AG09309 (cell line): ENCODE measurements around the gene SH3GL2.

Experiments
- DNase-seq: peaks from one replicate; pipeline ENCODE4 v3.0.0-alpha.2; 2010; ENCODE audit warnings: low read depth
- H3K4me3 ChIP-seq: 2 replicates; pipeline ENCODE4 v1.5.1; 2011; ENCODE audit warnings: mild to moderate bottlenecking, low read depth, low read length, moderate library complexity; ENCODE audit not compliant: control insufficient read depth
- CTCF ChIP-seq: IDR thresholded peaks from 2 replicates; pipeline ENCODE4 v1.5.1; 2011; ENCODE audit warnings: mild to moderate bottlenecking, low read depth, low read length, inconsistent platforms; ENCODE audit not compliant: insufficient read depth, control insufficient read depth; ENCODE audit errors: missing control alignments

SH3GL2 gene

GRCh38 chr9:17580119-17580518 lies 1.3 kb downstream of the SH3GL2 start:
- TF ChIP-seq CTCF = no peak
- DNase-seq = no peak
- H3K4me3 ChIP-seq = no peak overlapping the region

DNA sequence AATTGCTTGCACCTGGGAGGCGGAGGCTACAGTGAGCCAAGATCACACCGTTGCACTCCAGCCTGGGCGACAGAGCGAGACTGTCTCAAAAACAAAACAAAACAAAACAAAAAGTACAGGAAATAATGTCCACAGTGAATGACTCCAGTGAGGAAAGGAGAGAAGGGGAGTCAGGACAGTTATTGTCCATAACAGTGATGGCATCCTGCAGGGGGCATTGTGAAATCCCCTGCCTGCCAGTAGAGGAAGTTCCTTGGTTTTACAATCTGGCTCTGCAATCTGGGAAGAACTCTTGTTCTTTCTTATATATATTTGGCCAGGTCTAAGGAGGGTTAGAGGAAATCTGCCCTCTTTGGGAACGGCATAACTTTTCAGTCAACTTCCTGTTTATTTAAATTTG lies 8.2 kb downstream of the SH3GL2 start:
- no peak for TF ChIP-seq CTCF
- no peak for DNase-seq
- no peak overlapping the region for H3K4me3 ChIP-seq

DNA sequence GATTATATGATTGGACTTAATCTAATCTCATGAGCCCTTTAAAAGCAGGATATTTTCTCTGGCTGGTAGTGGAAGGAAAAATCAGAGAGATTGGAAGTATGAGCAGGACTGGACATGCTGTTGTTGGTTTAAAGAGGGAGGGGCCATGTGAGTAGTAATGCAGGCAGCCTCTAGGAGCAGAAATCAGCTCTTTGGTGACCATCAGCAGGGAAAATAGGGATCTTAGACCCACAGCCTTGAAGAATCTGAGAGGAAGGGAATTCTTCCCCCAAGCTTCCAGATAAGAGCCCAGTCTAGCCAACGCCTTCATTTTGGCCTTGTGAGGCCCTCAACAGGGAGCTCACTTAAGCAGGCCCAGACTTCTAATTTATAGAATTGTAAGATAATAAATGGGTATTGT lies 9.5 kb downstream of the SH3GL2 start:
- no peak for TF ChIP-seq CTCF
- DNase-seq = no peak
- no peak overlapping the region for H3K4me3 ChIP-seq

GRCh38 chr9:17588941-17589340 lies 10.1 kb downstream of the SH3GL2 start:
- no peak for TF ChIP-seq CTCF
- H3K4me3 ChIP-seq = no peak overlapping the region
- no peak for DNase-seq

- no peak overlapping the region for H3K4me3 ChIP-seq
- no peak for DNase-seq
- TF ChIP-seq CTCF = no peak
These were observed 10.9 kb downstream of the SH3GL2 start for GRCh38 chr9:17589771-17590170.

DNA sequence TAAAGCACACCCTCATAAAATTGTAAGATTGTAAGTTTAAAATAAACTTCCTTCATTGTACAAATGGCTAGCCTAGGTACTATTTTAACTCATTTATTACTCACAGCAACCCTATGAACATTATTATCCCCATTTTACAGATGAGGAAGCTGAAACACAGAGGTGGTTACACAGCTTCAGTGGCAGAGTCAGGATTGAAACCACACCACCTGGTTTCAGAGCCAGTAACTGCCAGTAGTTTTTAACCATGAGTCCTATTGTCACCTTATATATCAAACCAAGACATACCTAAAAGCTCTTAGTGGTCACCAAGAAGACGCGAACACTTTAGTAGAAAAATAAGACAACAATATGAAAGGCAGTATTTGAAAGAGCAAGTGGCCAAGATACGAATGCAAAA lies 16.1 kb downstream of the SH3GL2 start:
- TF ChIP-seq CTCF = no peak
- no peak for DNase-seq
- H3K4me3 ChIP-seq = no peak overlapping the region

DNA sequence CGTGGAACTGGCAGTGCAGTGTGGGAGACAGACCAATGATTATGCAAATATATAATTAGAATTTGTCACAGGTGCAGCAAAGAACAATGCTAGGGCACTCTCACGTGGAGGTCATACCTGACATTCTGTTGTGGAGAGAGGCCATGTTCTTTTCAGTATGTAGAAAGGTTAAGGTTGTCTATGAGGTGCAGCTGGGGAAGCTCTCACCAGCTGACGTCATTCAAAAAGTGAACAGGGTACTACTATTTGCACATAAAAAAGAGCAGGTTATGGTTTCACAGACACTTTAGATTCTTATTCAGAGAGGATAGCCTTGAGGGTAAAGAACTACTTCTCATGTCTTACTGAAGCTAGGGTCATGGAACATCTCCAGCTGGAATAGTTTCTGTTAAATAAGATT lies 19.1 kb downstream of the SH3GL2 start:
- DNase-seq = no peak
- no peak overlapping the region for H3K4me3 ChIP-seq
- no peak for TF ChIP-seq CTCF
